ENCODE results near the gene METTL27. TPM values are rescaled to one million over a fixed set of nuclear protein-coding genes. Genes with fewer than 3 reads are reported as not detected.
A peak's percentile ranks its signal among the peaks of the same experiment; 100 is the strongest.

Gene METTL27
- 1 to 10 TPM in 3 of 4 donors, not detected in 1; 1.5 to 9.3 (median 2.8) TPM for total RNA-seq

- H3K9me3 ChIP-seq = no peaks in the 10 kb centered on the region
- no peaks in the 10 kb centered on the region for H3K36me3 ChIP-seq
- intact Hi-C loops (cut with DNase I; ENCODE audit: low total_unique reads) = no loop called here
- peak within 1 kb of the TSS; percentile 68 to 74 for H3K4me3 ChIP-seq
- H3K27ac ChIP-seq = peak within 1 kb of the TSS; percentile 92 to 96
- no peaks in the 10 kb centered on the region for H3K27me3 ChIP-seq
- H3K4me1 ChIP-seq = peaks cover 4 to 6% of the 10 kb centered on the region in 2 donors
- DNase-seq = peak; percentile 93 to 96
- peak; percentile 33 to 93 for TF ChIP-seq POLR2A (IDR thresholded peaks at IDR 0.05)
- TF ChIP-seq, protein P1, sequence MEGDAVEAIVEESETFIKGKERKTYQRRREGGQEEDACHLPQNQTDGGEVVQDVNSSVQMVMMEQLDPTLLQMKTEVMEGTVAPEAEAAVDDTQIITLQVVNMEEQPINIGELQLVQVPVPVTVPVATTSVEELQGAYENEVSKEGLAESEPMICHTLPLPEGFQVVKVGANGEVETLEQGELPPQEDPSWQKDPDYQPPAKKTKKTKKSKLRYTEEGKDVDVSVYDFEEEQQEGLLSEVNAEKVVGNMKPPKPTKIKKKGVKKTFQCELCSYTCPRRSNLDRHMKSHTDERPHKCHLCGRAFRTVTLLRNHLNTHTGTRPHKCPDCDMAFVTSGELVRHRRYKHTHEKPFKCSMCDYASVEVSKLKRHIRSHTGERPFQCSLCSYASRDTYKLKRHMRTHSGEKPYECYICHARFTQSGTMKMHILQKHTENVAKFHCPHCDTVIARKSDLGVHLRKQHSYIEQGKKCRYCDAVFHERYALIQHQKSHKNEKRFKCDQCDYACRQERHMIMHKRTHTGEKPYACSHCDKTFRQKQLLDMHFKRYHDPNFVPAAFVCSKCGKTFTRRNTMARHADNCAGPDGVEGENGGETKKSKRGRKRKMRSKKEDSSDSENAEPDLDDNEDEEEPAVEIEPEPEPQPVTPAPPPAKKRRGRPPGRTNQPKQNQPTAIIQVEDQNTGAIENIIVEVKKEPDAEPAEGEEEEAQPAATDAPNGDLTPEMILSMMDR (IDR thresholded peaks at IDR 0.05) = no peak
Measured at GRCh38 chr7:73842067-73842976, at the start of gene METTL27. METTL27 (minus strand) TSS chr7:73842516; CDS start chr7:73842140, 376 bp downstream.

- peak overlapping the region; percentile 32 to 61 for H3K27ac ChIP-seq
- DNase-seq = no peak
- H3K4me3 ChIP-seq = no peak overlapping the region
- H3K4me1 ChIP-seq = peaks cover 5 to 25% of the 10 kb centered on the region in 2 donors
- H3K36me3 ChIP-seq = no peaks in the 10 kb centered on the region
- intact Hi-C loops (cut with DNase I; ENCODE audit: low total_unique reads) = no loop called here
- no peaks in the 10 kb centered on the region for H3K27me3 ChIP-seq
- TF ChIP-seq, protein P1 (IDR thresholded peaks at IDR 0.05) = no peak
- no peaks in the 10 kb centered on the region for H3K9me3 ChIP-seq
Measured at GRCh38 chr7:73891178-73891885, 49.0 kb upstream of the METTL27 start.

DNA sequence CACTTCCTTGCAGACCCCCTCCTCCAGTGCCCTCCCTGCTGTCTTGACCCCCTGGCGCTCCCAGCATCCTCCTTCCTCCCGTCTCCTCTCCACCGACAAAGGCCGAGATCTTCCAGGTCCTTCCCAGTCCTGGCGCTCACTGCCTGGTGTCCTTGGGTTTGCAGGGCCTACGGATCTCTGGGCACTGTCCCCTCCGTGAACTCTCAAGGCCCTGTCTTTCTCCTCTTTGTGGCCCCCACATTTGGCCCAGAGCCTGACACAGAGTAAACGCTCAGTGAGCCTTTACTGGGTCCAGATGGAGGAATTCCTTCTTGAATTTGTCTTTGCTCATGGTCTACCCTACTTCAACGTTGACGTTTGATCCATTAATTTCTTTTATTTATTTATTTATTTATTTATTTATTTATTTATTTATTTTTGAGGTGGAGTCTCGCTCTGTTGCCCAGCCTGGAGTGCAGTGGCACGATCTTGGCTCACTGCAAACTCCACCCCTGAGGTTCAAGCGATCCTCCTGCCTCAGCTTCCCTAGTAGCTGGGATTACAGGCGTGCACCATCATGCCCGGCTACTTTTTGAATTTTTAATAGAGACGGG lies 48.3 kb upstream of the METTL27 start:
- no peak for DNase-seq
- Histone ChIP-seq H3K4me1 (peaks cover 5 to 29% of the 10 kb centered on the region in 2 donors), H3K4me3 (no peak overlapping the region), H3K36me3 (no peaks in the 10 kb centered on the region), H3K9me3 (no peaks in the 10 kb centered on the region), H3K27me3 (no peaks in the 10 kb centered on the region), H3K27ac (no peak overlapping the region)
- intact Hi-C loops (cut with DNase I; ENCODE audit: low total_unique reads) = no loop called here
- TF ChIP-seq, protein P1 (IDR thresholded peaks at IDR 0.05) = no peak
- TF ChIP-seq POLR2A (IDR thresholded peaks at IDR 0.05) = no peak

GRCh38 chr7:73888959-73889358 lies 46.6 kb upstream of the METTL27 start:
- intact Hi-C loops (cut with DNase I; ENCODE audit: low total_unique reads) = no loop called here
- Histone ChIP-seq H3K27me3 (no peaks in the 10 kb centered on the region), H3K4me3 (no peak overlapping the region), H3K4me1 (peaks cover 0 to 22% of the 10 kb centered on the region in 2 donors), H3K36me3 (no peaks in the 10 kb centered on the region), H3K9me3 (no peaks in the 10 kb centered on the region), H3K27ac (no peak overlapping the region)
- TF ChIP-seq, protein P1 (IDR thresholded peaks at IDR 0.05) = no peak
- TF ChIP-seq POLR2A (IDR thresholded peaks at IDR 0.05) = no peak
- no peak for DNase-seq

Measured in uterus (tissue), 4 donors.